Progenitor cell of endocrine pancreas (in vitro differentiated cells): ENCODE measurements around the gene CCDC51. TPM values are rescaled to one million over a fixed set of nuclear protein-coding genes. Genes with fewer than 3 reads are reported as not detected.
A peak's percentile ranks its signal among the peaks of the same experiment; 100 is the strongest.

Experiments used
- DNase-seq: peaks from one replicate; pipeline ENCODE4 v3.0.0; 2021; ENCODE audit warnings: low spot score; ENCODE audit not compliant: unreplicated experiment
- H3K27ac Mint-ChIP-seq: 2 replicates; pipeline ENCODE4 v1.8.0; 2021; ENCODE audit warnings: mild to moderate bottlenecking, moderate library complexity, mixed read lengths
- H3K27me3 Mint-ChIP-seq: 2 replicates; pipeline ENCODE4 v1.8.0; 2021; ENCODE audit warnings: mixed read lengths
- H3K36me3 Mint-ChIP-seq: 2 replicates; pipeline ENCODE4 v1.8.0; 2022; ENCODE audit warnings: mixed read lengths; ENCODE audit not compliant: insufficient read depth
- H3K4me1 Mint-ChIP-seq: 2 replicates; pipeline ENCODE4 v1.8.0; 2021; ENCODE audit warnings: low read depth, mixed read lengths
- H3K4me3 Mint-ChIP-seq: 2 replicates; pipeline ENCODE4 v1.8.0; 2021; ENCODE audit warnings: low read depth, mild to moderate bottlenecking, moderate library complexity, mixed read lengths
- H3K9me3 Mint-ChIP-seq: 2 replicates; pipeline ENCODE4 v1.8.0; 2021; ENCODE audit warnings: low read depth, mixed read lengths
- total RNA-seq: library from RNA; stranded (reverse); gene quantifications from 2 replicates; pipeline ENCODE4 v1.2.1, GENCODE V29; 2021
- TF ChIP-seq, protein P1 (sequence below): fragments of 200-600 bp; sonication (generic); IDR thresholded peaks from one replicate; pipeline ENCODE4 v1.5.0; 2021; ENCODE audit warnings: antibody characterized with exemption, mild to moderate bottlenecking; ENCODE audit not compliant: unreplicated experiment

The CCDC51 gene
- total RNA-seq, 1 donor from 2014 or later: 13.2 TPM

DNA sequence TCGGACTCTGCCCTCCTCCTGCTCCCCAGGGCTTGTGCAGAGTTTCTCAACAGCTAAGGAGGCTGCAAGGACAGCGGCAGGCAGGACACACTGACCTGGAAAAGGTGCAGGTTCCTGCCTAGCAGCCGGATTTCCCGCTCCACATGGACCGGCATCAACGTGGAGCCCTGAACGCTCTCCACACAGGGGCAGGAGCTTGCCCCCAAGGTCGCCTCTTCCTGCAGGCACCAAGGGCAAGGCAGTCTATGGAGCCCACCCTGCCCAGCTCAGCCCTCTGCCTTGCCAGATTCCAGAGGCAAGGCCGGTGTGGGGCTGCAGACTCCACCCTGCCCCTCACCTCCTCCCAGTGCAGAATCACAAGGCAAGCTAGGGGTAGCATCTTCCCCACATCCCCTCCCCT is 20.8 kb downstream of the CCDC51 start:
- Mint-ChIP-seq H3K4me3 (no peak overlapping the region), H3K27me3 (no peaks in the 10 kb centered on the region), H3K4me1 (peaks cover 2% of the 10 kb centered on the region), H3K9me3 (no peaks in the 10 kb centered on the region), H3K36me3 (peaks cover 13% of the 10 kb centered on the region), H3K27ac (no peak overlapping the region)
- no peak for DNase-seq
- TF ChIP-seq, protein P1, sequence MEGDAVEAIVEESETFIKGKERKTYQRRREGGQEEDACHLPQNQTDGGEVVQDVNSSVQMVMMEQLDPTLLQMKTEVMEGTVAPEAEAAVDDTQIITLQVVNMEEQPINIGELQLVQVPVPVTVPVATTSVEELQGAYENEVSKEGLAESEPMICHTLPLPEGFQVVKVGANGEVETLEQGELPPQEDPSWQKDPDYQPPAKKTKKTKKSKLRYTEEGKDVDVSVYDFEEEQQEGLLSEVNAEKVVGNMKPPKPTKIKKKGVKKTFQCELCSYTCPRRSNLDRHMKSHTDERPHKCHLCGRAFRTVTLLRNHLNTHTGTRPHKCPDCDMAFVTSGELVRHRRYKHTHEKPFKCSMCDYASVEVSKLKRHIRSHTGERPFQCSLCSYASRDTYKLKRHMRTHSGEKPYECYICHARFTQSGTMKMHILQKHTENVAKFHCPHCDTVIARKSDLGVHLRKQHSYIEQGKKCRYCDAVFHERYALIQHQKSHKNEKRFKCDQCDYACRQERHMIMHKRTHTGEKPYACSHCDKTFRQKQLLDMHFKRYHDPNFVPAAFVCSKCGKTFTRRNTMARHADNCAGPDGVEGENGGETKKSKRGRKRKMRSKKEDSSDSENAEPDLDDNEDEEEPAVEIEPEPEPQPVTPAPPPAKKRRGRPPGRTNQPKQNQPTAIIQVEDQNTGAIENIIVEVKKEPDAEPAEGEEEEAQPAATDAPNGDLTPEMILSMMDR: no peak

DNA sequence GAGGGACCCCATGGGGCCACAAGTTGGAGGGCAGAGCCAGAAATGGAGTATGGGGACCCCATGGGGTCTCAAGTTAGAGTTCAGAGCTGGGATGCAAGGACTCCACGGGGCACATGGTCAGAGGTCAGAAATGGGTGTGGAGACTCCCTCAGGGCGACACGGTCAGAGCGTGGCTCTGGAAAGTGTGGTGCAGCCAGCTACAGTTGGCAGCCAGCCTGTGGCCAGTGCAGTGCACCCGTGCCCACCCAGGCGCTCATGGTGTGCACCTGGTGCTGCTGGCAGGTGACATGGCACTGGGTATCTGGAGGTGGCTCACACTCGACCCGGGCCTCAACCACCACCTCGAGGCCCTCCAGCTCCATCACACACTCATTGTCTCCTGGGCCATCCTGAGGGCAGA is 21.3 kb downstream of the CCDC51 start:
- TF ChIP-seq, protein P1: no peak
- Mint-ChIP-seq H3K27me3 (no peaks in the 10 kb centered on the region), H3K27ac (no peak overlapping the region), H3K4me3 (no peak overlapping the region), H3K9me3 (no peaks in the 10 kb centered on the region), H3K4me1 (peaks cover 2% of the 10 kb centered on the region), H3K36me3 (peaks cover 14% of the 10 kb centered on the region)
- no peak for DNase-seq

DNA sequence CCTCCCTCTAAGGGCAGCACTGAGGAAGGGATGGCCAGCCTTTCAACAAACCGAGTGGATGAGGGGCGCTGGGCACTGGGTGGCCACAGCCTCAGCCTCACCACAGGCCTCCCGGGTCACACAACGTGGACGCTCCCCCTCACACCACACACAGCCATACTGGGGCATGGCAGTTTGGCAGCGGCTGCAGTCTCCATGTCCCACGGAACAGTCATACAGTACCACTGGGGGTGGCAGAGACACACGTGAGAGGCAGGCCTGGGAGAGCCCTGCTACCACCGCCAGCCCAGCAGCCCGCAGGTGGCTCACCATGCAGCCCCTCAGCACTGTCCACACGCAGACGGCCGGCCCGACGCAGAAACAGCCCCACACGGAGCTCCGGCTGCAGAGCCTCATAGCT is 21.8 kb downstream of the CCDC51 start:
- H3K27me3 Mint-ChIP-seq: no peaks in the 10 kb centered on the region
- DNase-seq: no peak
- H3K9me3 Mint-ChIP-seq: no peaks in the 10 kb centered on the region
- H3K4me3 Mint-ChIP-seq: no peak overlapping the region
- TF ChIP-seq, protein P1: no peak
- H3K4me1 Mint-ChIP-seq: peaks cover 2% of the 10 kb centered on the region
- H3K27ac Mint-ChIP-seq: no peak overlapping the region
- peaks cover 14% of the 10 kb centered on the region for H3K36me3 Mint-ChIP-seq

DNA sequence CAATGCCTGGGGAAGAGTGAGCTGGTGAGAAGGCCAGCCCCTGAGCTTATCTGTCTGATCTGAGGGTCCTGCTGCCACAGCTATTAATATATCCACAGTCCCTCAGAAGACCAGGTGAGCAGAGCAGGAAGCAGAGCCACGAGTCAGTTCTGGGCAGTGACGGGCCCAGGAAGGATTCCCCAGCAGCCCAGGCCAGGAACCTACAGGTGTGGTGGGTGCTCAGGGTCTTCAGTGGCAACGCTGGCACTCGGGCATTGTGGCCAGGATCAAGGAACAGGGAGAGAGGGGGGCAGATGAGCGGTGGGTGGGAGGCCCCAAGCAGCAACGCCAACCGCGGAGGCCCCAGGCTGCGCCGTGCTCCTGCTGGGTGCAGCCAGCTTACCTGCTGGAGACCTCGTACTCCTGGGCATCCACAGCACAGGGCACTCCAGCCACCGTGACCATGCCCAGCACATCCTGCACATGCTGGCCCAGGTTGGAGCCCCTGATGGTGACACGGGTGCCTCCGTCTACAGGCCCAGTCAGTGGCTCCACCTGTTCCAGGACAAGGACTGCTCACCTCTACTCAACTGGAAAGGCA is 22.3 kb downstream of the CCDC51 start:
- H3K27me3 Mint-ChIP-seq: no peaks in the 10 kb centered on the region
- H3K4me1 Mint-ChIP-seq: no peaks in the 10 kb centered on the region
- no peak for DNase-seq
- peaks cover 14% of the 10 kb centered on the region for H3K36me3 Mint-ChIP-seq
- H3K27ac Mint-ChIP-seq: no peak overlapping the region
- no peak overlapping the region for H3K4me3 Mint-ChIP-seq
- H3K9me3 Mint-ChIP-seq: no peaks in the 10 kb centered on the region
- TF ChIP-seq, protein P1: no peak

DNA sequence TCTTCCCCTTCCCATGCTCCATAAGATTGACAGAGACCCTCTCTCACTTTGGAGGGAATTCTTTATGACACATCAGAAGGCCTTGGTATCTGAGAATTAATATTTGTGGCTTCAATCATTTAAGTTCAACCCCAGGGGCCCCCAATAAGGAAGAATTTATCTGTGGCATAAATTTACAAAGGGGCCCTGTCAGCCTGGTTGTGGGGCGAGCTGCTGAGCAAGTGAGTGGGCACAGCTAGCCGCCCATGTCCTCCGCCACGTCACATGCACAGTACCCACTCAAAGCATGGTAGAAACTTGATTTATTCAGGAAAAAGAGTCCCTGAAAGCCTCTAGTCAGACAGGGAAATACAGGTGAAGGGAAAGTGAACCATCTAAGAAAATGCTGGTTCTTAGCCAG is 23.4 kb downstream of the CCDC51 start:
- no peak for DNase-seq
- Mint-ChIP-seq H3K4me1 (no peaks in the 10 kb centered on the region), H3K27me3 (no peaks in the 10 kb centered on the region), H3K4me3 (no peak overlapping the region), H3K9me3 (no peaks in the 10 kb centered on the region), H3K36me3 (peaks cover 14% of the 10 kb centered on the region), H3K27ac (peak overlapping the region; percentile 74)
- TF ChIP-seq, protein P1: no peak
